Activated CD4-positive, alpha-beta memory T cell treated with anti-CD3 and anti-CD28 coated beads for 36 hours (primary cell): ENCODE measurements around the gene ASTN2. TPM values are rescaled to one million over a fixed set of nuclear protein-coding genes. Genes with fewer than 3 reads are reported as not detected.

Experiments
- CTCF ChIA-PET: fragments of 350-600 bp; sonication (Branson Sonifier 250); formaldehyde crosslinking; loops from one replicate; lab custom pipeline; 2021; ENCODE audit warnings: antibody characterized with exemption, inconsistent platforms; lab: Charles Lee
- POLR2A ChIA-PET: fragments of 350-600 bp; sonication (Branson Sonifier 250); formaldehyde crosslinking; loops from one replicate; lab custom pipeline; 2021; ENCODE audit warnings: antibody characterized with exemption; lab: Charles Lee
- DNase-seq: peaks from one replicate; pipeline ENCODE4 v3.0.0-alpha.2; 2020
- H3K27ac Mint-ChIP-seq: one replicate; pipeline ENCODE4 v1.8.0; 2021; ENCODE audit warnings: mixed read lengths
- H3K27me3 Mint-ChIP-seq: one replicate; pipeline ENCODE4 v1.8.0; 2021; ENCODE audit warnings: mixed read lengths
- H3K36me3 Mint-ChIP-seq: one replicate; pipeline ENCODE4 v1.8.0; 2021; ENCODE audit warnings: mixed read lengths
- H3K4me1 Mint-ChIP-seq: one replicate; pipeline ENCODE4 v1.8.0; 2021; ENCODE audit warnings: low read depth, mixed read lengths
- H3K4me3 Mint-ChIP-seq: one replicate; pipeline ENCODE4 v1.8.0; 2021; ENCODE audit warnings: mild to moderate bottlenecking, mixed read lengths
- H3K9me3 Mint-ChIP-seq: one replicate; pipeline ENCODE4 v1.8.0; 2021; ENCODE audit warnings: mixed read lengths
- intact Hi-C: fragments of 100-400 bp; cut with micrococcal nuclease; formaldehyde crosslinking; loops from one replicate; pipeline ENCODE4 v1.15.1; 2023
- total RNA-seq, 2 experiments: library from RNA; stranded (reverse); gene quantifications; one replicate each; pipeline ENCODE4 v1.2.3, GENCODE V29; 2021

ASTN2 gene
- total RNA-seq, 2 experiments from 2014 or later, result 3.3 to 3.4 TPM

GRCh38 chr9:117191504-117192261 lies 223.2 kb downstream of the ASTN2 start:
- H3K36me3 Mint-ChIP-seq, result no peaks in the 10 kb centered on the region
- no peaks in the 10 kb centered on the region for H3K27me3 Mint-ChIP-seq
- no peak for DNase-seq
- intact Hi-C loops, result no loop called here
- H3K9me3 Mint-ChIP-seq, result peaks cover 5% of the 10 kb centered on the region
- H3K4me3 Mint-ChIP-seq, result no peak overlapping the region
- CTCF ChIA-PET, result no interaction called here
- H3K27ac Mint-ChIP-seq, result no peak overlapping the region
- no peaks in the 10 kb centered on the region for H3K4me1 Mint-ChIP-seq
- POLR2A ChIA-PET, result no interaction called here

- no peaks in the 10 kb centered on the region for H3K9me3 Mint-ChIP-seq
- no peaks in the 10 kb centered on the region for H3K36me3 Mint-ChIP-seq
- ChIA-PET POLR2A (no interaction called here), CTCF (no interaction called here)
- H3K4me3 Mint-ChIP-seq, result no peak overlapping the region
- H3K4me1 Mint-ChIP-seq, result no peaks in the 10 kb centered on the region
- no peak for DNase-seq
- H3K27ac Mint-ChIP-seq, result no peak overlapping the region
- intact Hi-C loops, result no loop called here
- no peaks in the 10 kb centered on the region for H3K27me3 Mint-ChIP-seq
These were observed 225.7 kb downstream of the ASTN2 start for GRCh38 chr9:117189121-117189520.

- no peak overlapping the region for H3K4me3 Mint-ChIP-seq
- no peak overlapping the region for H3K27ac Mint-ChIP-seq
- POLR2A ChIA-PET, result no interaction called here
- CTCF ChIA-PET, result no interaction called here
- no peaks in the 10 kb centered on the region for H3K4me1 Mint-ChIP-seq
- H3K9me3 Mint-ChIP-seq, result no peaks in the 10 kb centered on the region
- no peaks in the 10 kb centered on the region for H3K27me3 Mint-ChIP-seq
- intact Hi-C loops, result no loop called here
- no peaks in the 10 kb centered on the region for H3K36me3 Mint-ChIP-seq
- DNase-seq, result no peak
These were observed 226.5 kb downstream of the ASTN2 start for GRCh38 chr9:117188394-117188793.

GRCh38 chr9:117187498-117187897 lies 227.4 kb downstream of the ASTN2 start:
- H3K4me3 Mint-ChIP-seq, result no peak overlapping the region
- ChIA-PET CTCF (no interaction called here), POLR2A (no interaction called here)
- intact Hi-C loops, result no loop called here
- H3K27me3 Mint-ChIP-seq, result no peaks in the 10 kb centered on the region
- H3K4me1 Mint-ChIP-seq, result no peaks in the 10 kb centered on the region
- H3K36me3 Mint-ChIP-seq, result no peaks in the 10 kb centered on the region
- no peaks in the 10 kb centered on the region for H3K9me3 Mint-ChIP-seq
- DNase-seq, result no peak
- no peak overlapping the region for H3K27ac Mint-ChIP-seq

GRCh38 chr9:117184173-117184572 lies 230.7 kb downstream of the ASTN2 start:
- no peaks in the 10 kb centered on the region for H3K27me3 Mint-ChIP-seq
- no peaks in the 10 kb centered on the region for H3K4me1 Mint-ChIP-seq
- no peak for DNase-seq
- CTCF ChIA-PET, result no interaction called here
- POLR2A ChIA-PET, result no interaction called here
- H3K4me3 Mint-ChIP-seq, result no peak overlapping the region
- peaks cover 6% of the 10 kb centered on the region for H3K9me3 Mint-ChIP-seq
- H3K27ac Mint-ChIP-seq, result no peak overlapping the region
- intact Hi-C loops, result no loop called here
- no peaks in the 10 kb centered on the region for H3K36me3 Mint-ChIP-seq

GRCh38 chr9:117182046-117182445 lies 232.8 kb downstream of the ASTN2 start:
- H3K27ac Mint-ChIP-seq, result no peak overlapping the region
- intact Hi-C loops, result no loop called here
- no peak for DNase-seq
- H3K4me1 Mint-ChIP-seq, result no peaks in the 10 kb centered on the region
- H3K9me3 Mint-ChIP-seq, result peaks cover 9% of the 10 kb centered on the region
- no peaks in the 10 kb centered on the region for H3K36me3 Mint-ChIP-seq
- H3K27me3 Mint-ChIP-seq, result no peaks in the 10 kb centered on the region
- CTCF ChIA-PET, result no interaction called here
- POLR2A ChIA-PET, result no interaction called here
- no peak overlapping the region for H3K4me3 Mint-ChIP-seq

GRCh38 chr9:117180896-117181445 lies 233.9 kb downstream of the ASTN2 start:
- DNase-seq, result no peak
- Mint-ChIP-seq H3K9me3 (peaks cover 9% of the 10 kb centered on the region), H3K4me1 (no peaks in the 10 kb centered on the region), H3K36me3 (no peaks in the 10 kb centered on the region), H3K27ac (no peak overlapping the region), H3K4me3 (no peak overlapping the region), H3K27me3 (no peaks in the 10 kb centered on the region)
- intact Hi-C loops, result no loop called here
- POLR2A ChIA-PET, result no interaction called here
- CTCF ChIA-PET, result no interaction called here

- CTCF ChIA-PET, result no interaction called here
These were observed 236.1 kb downstream of the ASTN2 start for GRCh38 chr9:117178596-117179375.

GRCh38 chr9:117170567-117170966 lies 244.3 kb downstream of the ASTN2 start:
- intact Hi-C loops, result no loop called here
- Mint-ChIP-seq H3K27me3 (no peaks in the 10 kb centered on the region), H3K9me3 (no peaks in the 10 kb centered on the region), H3K36me3 (no peaks in the 10 kb centered on the region), H3K4me3 (no peak overlapping the region), H3K27ac (no peak overlapping the region), H3K4me1 (no peaks in the 10 kb centered on the region)
- ChIA-PET CTCF (no interaction called here), POLR2A (interaction anchor here (0.6 kb wide), 1 partner anchor 173 kb away, joined by 3 read pairs; no protein-coding TSS in a partner anchor)
- no peak for DNase-seq

More at GRCh38 chr9:117178596-117179375, 236.1 kb downstream of the ASTN2 start:
- intact Hi-C loops, result no loop called here
- no peaks in the 10 kb centered on the region for H3K4me1 Mint-ChIP-seq
- H3K36me3 Mint-ChIP-seq, result no peaks in the 10 kb centered on the region
- H3K4me3 Mint-ChIP-seq, result no peak overlapping the region
- peaks cover 9% of the 10 kb centered on the region for H3K9me3 Mint-ChIP-seq
- DNase-seq, result no peak
- POLR2A ChIA-PET, result no interaction called here
- H3K27me3 Mint-ChIP-seq, result no peaks in the 10 kb centered on the region
- no peak overlapping the region for H3K27ac Mint-ChIP-seq

GRCh38 chr9:117169089-117169621 lies 245.7 kb downstream of the ASTN2 start:
- ChIA-PET POLR2A (no interaction called here), CTCF (no interaction called here)
- H3K4me1 Mint-ChIP-seq, result no peaks in the 10 kb centered on the region
- H3K4me3 Mint-ChIP-seq, result no peak overlapping the region
- intact Hi-C loops, result no loop called here
- H3K36me3 Mint-ChIP-seq, result no peaks in the 10 kb centered on the region
- H3K27ac Mint-ChIP-seq, result no peak overlapping the region
- no peaks in the 10 kb centered on the region for H3K9me3 Mint-ChIP-seq
- no peak for DNase-seq
- H3K27me3 Mint-ChIP-seq, result no peaks in the 10 kb centered on the region

GRCh38 chr9:117164512-117164911 lies 250.3 kb downstream of the ASTN2 start:
- Mint-ChIP-seq H3K36me3 (no peaks in the 10 kb centered on the region), H3K4me1 (no peaks in the 10 kb centered on the region), H3K4me3 (no peak overlapping the region), H3K27ac (no peak overlapping the region), H3K9me3 (no peaks in the 10 kb centered on the region), H3K27me3 (no peaks in the 10 kb centered on the region)
- ChIA-PET CTCF (no interaction called here), POLR2A (no interaction called here)
- no peak for DNase-seq
- intact Hi-C loops, result no loop called here

- Mint-ChIP-seq H3K27me3 (no peaks in the 10 kb centered on the region), H3K9me3 (no peaks in the 10 kb centered on the region), H3K36me3 (no peaks in the 10 kb centered on the region), H3K4me3 (no peak overlapping the region), H3K27ac (no peak overlapping the region), H3K4me1 (no peaks in the 10 kb centered on the region)
- DNase-seq, result no peak
- POLR2A ChIA-PET, result no interaction called here
- CTCF ChIA-PET, result no interaction called here
- intact Hi-C loops, result no loop called here
These were observed 254.6 kb downstream of the ASTN2 start for GRCh38 chr9:117160254-117160653.
